ENCODE results near the gene DLG2.

The DLG2 gene

DNA sequence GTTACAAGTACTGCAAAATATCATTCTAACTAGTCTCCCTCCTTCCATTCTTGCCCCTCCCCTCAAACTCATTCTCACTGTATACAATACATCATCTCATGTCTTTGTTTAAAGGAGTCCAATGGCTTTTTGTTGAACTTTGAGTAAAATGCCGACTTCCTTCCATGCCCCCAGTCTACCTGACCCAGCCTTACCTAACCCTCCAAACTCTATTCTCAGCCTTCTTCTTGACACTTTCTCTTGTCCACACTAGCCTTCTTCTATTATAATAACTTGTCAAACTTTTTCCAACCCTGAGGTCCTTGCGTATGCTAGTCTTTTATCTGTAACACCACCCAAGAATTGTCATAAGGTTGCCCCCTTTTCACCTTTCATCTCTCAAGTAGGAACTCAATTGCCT, 1329.6 kb downstream of the DLG2 start:
- DNase-seq: no peak

DNA sequence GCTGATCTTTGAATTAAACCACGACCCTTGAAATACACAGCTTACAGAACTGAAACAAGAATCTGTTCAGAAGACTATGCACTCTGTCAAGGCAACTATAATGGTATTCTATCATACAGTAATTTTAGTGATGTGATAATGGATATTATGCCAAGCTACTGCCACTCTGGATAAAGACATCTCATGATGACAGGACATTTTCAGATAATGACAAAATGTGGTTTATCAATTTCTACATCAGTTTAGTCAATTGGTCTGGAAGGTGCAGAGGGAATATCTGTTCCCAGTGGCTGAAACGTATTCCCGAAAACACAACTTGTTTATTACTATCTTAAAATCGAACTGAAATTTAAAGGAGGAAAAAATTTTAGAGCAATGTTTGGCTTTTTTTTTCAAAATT, 1331.3 kb downstream of the DLG2 start:
- DNase-seq: no peak

DNA sequence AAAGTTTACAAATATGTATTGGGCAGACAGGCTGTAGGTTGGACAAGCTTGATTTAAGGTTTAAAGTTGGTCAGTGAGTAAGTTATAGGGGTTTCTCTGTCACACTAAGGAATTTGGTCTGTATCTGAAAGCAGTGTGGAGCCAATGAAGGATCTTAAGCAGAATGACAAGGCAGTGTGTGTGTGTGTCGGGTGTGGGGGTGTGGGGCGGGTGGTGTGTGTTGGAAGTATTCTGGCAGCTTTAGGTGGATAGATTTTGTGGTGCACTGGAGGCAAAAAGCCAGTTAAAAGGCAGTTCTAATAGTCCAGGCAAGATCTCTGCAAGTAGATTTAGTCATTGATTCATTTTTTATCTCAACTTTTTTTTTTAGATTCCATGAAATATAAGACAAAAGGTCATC, 1334.2 kb downstream of the DLG2 start:
- DNase-seq: no peak

DNA sequence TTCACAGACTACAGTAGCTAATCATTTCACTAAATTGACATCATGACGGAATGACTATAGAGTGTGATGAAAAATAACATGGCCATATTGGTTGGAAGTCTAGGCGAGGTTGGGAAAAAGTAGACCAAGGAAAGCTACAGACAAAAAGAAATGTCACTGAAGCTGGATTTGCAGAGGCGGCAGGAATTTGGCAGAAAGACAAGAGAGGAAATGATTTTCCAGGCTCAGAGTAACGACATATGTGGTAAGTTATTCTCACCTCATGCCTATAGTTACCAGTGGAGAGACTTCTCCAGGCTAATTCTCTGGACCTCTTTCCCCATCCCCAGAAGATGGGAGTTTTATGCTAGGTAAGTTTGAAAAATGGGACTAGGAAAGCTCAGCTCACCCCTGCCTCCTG, 1335.1 kb downstream of the DLG2 start:
- DNase-seq: no peak

DNA sequence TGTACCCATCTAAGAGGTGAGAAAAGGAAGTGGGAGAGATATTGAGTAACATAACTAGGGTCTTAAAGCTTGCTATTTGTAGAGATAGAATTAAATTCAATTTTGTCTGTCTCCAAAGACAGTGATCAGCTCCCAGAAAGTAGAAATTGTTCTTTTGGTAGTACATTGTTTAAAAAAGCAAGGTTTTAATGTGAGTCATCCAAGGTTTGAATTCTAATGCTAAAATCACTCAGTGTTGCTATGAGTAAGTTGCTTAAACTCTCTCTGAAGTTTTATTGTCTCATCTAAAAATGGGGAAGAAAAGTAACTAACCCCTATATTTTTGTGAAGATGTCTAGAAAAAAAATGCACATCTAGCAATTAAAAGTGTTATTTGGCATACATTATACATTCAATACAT, 1336.5 kb downstream of the DLG2 start:
- no peak for DNase-seq

DNA sequence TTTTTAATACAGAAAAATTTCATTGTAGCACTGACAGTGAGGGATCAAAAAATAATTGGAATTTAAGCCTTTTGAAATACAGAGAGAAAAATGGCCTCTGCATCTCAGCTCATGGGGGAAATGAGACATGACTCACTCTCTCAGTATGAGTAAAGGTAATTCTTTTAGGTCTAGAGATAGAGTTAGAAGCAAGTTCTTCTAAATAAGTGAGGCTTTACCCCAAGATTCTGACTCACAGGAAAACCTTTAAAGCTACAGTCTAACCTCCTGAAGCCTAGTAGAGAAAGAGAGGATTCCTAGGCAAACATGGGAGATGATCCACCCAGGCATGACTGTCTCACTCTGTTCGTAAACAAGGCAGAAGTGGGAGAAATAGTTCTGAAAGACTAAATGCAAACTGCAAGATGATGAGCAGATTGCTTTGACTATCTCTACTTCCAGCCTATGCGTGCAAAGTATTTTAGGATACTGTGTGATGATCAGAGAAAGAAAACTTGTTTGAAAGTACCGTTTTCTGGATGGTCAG, 1337.7 kb downstream of the DLG2 start:
- no peak for DNase-seq

DNA sequence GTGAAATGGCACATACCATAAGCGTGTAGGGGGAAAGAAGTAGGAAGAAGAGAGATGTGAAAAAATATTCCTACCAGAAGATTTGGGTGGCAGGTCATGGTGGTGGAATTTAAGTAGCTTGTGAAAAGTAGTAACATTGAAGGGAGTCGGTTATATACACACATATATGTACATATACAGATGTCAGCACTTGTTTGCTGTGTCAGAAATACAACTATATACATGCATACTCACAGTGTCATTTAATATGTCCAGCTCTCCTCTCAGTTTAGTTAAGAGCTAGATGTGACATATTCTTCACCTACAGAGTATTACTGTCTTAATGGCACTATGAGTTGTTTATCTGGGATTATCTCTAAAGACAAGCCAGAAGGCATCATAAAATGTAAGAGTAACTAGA, 1353.6 kb downstream of the DLG2 start:
- DNase-seq: no peak

DNA sequence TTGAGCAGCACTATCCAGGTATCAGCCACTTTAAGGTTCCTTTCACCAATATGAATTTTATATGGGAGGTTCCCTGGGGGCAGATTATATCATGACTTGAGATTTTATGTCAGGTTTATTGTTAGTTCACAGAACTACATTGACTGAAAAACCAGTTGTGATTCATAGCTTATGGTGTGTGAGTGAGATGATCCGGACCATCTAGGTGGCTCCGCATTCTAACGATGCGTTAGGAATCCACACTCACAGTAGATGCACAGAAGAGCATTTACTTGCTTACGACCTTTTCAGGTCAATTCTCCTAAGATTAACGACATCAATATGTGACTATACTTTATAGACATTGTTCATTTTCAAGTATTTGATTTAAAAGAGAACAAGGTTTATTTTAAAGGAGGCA, 1356.7 kb downstream of the DLG2 start:
- no peak for DNase-seq

DNA sequence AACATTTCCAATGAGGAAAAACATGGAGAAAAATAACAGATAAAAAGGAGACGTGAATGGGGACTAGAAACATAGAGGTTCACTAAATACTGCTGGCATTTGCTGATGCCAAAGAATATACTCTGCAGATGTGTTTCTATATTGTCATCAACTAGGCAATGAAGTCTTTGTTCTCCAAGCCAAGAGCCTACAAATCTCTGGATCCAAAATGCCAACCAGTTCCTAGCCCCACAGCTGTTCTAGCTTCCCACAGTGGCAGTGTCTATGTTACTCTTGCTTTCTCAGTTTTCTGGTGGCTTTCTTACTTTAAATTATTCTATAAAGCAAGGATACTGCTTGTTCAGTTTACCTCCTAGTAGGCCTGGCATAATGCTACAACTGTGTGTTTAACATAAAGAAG, 1363.1 kb downstream of the DLG2 start:
- no peak for DNase-seq

DNA sequence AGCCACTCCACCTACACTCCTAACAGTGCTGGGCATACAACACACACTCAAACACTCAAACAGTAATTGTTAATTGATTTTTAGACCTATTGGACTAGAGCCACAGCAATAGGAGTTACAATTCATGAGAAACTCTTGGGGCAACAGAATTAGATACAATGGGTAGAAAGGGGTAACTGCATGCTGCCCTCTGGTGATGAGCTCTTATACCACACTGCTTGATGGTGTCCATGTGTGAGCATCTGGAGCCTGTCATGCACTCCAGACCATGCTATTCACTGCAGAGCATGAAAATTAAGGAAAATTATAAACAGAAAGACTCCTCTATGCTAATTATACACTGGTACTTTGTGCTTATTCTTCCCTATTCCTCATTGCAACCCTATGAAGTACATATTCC, 1365.4 kb downstream of the DLG2 start:
- peak; percentile 53 for DNase-seq

DNA sequence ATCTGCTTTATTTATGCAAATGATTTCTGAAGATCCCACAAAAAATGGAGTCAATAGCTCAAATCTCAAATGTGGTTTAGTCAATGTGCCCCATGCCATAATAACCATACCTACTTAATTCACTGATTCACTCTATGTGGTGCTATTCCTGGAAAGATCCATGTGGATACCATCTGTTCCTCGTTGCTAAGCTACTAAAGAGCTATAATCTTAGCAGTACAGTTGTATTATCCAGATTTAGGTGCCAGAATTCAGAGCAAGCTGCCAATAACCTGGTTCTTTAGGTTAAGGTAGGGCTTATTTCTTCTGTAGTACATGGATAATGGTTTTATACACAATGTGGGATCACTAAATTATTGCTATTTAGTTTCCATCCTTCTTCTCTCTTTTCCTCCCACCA, 1366.3 kb downstream of the DLG2 start:
- no peak for DNase-seq

DNA sequence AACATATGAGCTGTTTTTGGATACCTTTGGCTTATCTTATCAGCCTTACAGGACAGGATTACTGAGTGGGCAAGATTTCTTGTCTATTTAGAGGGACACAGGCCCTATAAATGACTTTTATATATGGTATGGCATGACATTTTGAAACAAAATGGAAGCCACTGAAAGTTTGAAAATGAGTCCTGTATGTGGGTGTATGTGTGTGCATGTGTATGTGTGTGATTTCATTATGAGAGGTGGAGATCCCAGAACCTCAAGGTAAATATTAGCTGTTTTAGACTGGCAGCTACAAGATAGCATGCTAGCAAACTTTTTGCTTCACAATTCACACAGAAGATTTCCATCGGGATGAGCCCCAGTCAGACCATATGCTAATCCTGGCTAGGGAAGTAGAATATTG, 1370.5 kb downstream of the DLG2 start:
- no peak for DNase-seq

DNA sequence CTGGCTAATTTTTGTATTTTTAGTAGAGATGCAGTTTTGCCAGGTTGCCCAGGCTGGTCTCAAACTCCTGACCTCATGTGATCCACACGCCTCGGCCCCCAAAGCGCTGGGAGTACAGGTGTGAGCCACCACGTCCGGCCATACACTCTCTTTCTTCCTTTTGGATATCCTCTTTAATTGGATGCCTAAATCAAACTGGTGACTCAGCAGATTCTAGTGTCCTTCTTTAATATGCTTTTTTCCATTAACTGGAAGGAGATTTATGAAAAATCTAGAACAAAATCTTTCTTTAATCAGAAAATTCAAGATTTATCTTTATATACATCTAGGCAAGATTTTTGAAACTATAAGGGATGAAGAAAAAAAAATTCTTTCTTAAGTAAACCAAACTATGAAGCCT, 1371.7 kb downstream of the DLG2 start:
- DNase-seq: no peak

DNA sequence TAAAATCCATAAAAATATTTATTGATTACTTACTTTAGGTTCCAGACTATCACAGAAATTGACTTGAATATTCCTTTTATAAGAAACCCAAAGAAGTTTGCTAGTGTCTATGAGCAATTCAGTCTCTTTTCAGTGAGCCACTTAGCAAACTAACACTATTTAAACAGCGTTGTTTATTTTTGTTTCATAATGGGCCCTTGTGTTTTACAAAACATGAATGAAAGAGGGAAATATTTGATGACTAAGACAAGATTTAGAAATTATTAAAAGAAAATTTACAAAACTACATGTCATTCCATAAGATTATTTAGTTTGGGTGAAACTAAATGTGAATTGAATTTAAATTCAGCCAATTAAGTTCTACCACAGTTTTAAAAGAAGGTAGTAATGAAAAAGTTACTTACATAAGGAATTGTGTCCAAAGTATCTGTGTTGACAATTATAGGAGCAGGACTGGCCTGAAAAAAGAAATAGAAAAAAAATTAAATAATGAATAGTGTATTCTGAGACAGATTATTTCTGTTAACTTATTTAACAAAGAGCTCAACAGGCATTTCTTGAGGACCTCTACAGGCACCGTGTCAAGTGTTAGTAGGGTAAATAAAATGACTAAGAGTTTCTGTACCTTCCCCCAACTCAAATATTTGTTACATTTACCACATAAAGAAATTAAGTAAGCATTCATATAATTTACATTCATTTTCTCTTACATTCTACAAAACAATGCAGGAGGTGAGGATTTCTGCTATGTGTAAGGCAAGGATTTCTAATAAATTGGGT, 1376.1 kb downstream of the DLG2 start:
- DNase-seq: no peak

DNA sequence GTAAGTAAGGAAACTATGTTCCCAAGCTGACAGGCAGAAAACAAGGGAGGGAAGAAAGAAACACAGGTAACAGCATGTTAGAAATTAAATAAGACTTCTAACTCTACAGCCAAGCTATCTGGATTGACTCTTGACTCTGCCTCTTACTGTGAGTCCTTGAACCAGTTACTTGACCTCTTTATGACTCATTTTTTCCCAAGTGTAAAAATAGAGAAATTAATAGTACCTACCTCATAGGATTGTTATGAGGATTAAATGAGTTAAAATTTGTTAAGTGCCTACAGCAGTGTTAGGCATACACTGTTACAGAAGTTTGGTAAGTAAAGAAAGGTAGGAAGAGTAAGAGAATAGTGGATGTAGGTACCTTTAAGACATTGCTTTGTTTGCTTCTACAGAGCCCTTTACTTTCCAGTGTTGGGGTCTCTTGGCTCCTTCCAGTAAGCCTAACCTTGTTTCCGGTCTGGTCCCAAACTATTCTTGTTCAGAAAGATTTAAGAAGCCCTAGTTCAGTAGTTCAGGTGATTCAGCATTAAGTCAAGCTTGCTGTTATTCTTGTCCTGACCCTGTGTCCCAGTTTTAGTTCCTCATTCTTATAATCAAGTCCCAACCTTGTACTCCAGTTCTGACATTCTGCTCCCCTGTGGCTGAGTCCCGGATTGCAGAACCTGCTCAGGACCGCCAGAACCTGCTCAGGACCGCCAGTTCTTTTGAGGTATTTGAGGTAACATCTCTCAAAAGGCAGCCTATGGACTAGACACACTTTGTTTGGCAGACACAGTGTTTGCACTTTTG, 1377.6 kb downstream of the DLG2 start:
- DNase-seq: no peak

DNA sequence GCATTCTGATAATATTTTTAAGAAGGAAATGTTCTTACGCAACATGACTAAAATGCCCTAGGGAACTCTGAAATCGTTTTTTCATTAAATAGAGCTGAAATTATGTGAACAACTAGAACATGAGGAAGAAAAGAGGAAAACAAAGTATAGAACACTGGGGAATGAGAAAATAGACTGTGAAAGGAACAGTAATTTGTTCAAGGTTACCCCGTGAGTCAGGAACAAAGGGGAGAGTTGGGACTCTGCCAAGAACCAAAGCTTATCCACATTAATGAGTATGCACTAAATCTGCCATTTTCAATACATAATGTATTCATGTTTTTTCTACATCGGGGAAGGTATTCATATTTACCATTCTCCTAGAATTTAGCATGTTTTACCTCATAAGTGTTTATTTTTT, 1379.2 kb downstream of the DLG2 start:
- DNase-seq: no peak

DNA sequence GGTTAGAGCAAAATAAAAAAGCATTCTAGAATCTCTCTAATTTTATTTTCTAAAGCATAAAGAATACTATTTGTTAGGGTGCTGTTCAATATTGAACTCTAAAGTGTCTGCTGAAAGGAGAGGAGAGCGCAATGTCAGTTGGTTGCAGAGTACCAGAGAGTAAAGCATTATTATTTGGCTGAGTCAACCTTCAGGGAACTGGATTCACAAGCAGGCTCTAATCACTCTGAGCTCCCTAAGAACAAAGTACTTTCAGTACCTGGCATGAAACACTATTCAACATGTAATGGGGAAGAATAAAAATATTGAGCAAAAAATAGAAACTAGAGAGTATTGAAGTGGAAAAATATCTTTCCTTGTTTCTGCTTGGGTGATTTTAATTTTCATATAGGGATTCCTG, 1380.0 kb downstream of the DLG2 start:
- DNase-seq: no peak

DNA sequence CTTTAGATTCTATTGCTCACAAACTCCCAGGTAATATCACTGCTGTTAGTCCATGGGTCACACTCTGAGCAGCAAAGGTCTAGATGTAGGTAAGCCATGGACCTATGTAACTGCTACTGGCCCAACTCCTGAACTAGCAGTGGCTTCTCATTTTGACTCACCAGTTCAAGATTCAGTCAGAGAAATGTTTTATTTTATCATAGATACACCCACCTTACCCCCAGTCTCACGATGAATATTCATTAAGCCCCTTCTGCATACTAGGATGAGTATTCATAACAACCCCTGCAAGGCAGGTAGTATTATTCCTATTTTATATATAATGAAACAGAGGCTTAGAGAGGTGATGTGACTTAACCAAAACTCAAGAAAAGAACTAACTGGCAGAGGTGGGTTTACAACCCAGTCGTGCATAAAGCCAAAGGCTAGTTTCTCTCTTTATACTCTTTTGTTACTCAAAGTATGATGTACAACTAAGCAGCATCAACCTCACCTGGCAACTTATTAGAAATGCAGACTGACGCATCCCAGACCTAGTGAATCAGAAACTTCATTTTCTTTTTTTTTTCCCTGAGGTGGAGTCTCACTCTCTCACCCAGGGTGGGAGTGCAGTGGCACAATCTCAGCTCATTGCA, 1383.4 kb downstream of the DLG2 start:
- no peak for DNase-seq

DNA sequence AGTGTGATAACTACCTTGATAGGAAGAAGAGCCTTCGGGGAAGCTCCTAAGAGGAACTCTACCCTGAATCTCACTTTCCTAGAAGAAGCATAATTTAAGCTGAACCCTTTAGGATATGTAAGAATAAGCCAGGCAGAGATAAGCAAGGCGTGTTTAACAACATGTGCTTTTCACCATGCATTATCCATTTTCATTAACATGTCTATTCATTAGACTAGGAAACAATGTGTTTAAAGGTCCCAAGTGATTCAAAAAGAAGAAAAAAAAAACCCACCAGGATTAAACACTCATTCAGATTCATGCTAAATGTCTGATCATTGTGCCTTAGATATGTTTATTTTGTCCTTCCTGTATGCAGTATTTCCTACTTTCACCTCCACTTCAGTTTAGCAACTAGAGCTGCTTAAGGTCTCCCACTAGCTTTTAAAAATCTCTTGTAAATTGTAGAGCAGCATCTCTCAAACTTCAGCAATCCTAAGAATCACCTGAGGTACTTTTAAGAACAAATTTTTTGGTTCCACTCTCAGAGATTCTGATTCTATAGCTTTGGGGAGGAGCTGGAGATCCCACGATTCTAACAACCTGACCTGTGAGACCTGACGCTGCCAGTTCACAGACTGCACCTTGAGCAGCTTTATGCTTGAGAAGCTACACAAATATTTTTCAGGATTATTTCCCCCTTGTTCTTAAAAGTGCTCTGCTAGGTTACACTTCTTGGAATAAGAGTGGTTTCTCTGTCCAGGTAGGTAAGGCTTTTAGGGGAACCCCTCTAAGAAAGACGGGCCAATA, 1385.6 kb downstream of the DLG2 start:
- DNase-seq: no peak

DNA sequence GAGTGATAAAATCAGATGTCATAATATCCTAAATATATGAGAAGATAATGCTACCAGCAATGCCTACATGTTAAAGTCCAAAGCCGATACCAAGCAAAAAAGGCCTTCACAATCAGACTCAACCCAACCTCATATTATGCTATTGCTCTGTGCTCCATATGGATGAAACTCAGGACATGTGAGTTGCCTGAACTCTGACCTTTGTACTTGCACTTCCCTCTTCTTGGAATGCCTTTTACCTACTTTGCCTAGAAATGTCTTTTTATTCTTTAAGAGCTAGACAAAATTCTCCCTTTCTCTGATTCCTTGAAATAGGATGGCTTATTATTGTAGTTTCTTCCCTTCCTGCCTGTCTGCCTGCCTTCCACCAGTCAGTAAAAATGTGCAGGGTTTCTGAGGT, 1386.3 kb downstream of the DLG2 start:
- DNase-seq: no peak

DNA sequence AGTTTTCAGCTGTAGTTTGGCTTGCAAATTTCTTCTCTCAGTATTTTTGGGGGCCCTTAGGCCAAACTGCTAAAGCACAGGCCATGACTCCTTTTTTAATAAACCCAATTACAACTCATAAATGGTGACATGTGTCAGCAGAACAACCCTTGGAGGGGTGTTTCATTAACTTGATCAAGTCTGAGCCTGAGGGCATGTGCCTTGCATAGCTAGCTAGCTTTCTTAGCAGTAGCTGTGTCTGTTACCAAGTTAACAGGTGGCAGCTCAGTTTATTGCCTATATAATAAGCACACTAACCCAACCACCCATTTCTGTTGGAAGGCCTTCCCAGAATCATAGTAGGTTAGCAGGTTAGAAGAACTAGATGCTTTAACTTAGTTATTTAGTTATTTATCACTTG, 1390.7 kb downstream of the DLG2 start:
- no peak for DNase-seq

DNA sequence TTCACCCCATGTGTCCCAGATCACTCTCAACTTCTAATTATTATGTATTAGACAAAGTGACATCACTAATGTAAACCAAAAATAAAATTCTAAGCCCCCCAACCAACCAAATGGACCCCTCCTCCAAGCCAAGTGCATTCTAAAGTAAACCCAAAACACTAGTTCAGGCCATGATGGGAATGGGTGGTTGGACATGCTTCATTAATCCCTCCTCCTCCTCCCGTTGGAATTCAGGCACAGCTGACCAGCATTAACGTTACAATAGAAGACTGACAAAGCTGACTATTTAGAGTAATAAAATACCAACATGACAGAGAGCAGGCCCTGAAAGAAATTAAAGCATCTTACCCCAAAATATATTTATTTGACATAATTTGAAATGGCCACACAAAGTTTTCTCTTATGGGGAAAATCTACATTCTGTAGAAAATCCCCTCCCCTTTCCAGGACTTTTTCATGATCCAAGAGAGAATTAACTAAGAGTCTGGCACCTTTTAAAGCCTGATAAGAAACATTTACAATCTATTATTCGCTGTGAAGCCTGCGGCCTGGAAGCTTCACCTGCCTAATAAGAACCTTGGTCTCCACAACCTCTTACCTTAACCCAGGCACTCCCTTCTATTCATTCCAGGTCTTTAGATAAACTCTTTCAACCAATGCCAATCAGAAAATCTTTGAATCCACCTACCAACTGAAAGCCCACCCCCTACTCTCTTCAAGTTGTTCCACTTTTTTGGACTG, 1392.5 kb downstream of the DLG2 start:
- no peak for DNase-seq

Data from islet precursor cell (in vitro differentiated cells).